ENCODE data around the gene ADAM17.

- TF ChIP-seq CTCF (IDR thresholded peaks at IDR 0.05; ENCODE audit: low read depth, low read length, poor library complexity, severe bottlenecking) (no peak), EZH2phosphoT487 (IDR thresholded peaks at IDR 0.05; ENCODE audit: borderline replicate concordance, low read length) (no peak)
These were observed 77.1 kb downstream of the ADAM17 start for GRCh38 chr2:9478526-9478925.

Data from DOHH2 (cell line).